ENCODE measurements around the gene DHRS4. TPM values are rescaled to one million over a fixed set of nuclear protein-coding genes. Genes with fewer than 3 reads are reported as not detected.
"Not testable (repeated sequence)": the region's sequence is repeated elsewhere in the genome, so short reads cannot be mapped to it uniquely, and the experiment has no call there.

Gene DHRS4
- total RNA-seq, 3 donors from 2014 or later = 35.0 to 41.7 (median 36.8) TPM

GRCh38 chr14:23974041-23974440 is 20.5 kb downstream of the DHRS4 start:
- not testable (repeated sequence) for H3K4me1 ChIP-seq (ENCODE audit: low read depth); H3K9me3 ChIP-seq; H3K4me3 ChIP-seq; H3K36me3 ChIP-seq (ENCODE audit: low read depth); DNase-seq; ATAC-seq
- intact Hi-C loops (cut with DNase I, micrococcal nuclease) = loop anchor here in 1 of 2 donors (5.0 kb wide), 1 partner anchor 43 kb away; no protein-coding TSS in a partner anchor

GRCh38 chr14:23977208-23977607 is 23.6 kb downstream of the DHRS4 start:
- H3K4me3 ChIP-seq; intact Hi-C loops (cut with DNase I, micrococcal nuclease); DNase-seq; H3K9me3 ChIP-seq; H3K4me1 ChIP-seq (ENCODE audit: low read depth); H3K36me3 ChIP-seq (ENCODE audit: low read depth): not testable (repeated sequence)
- ATAC-seq = peak; percentile 89

- intact Hi-C loops (cut with DNase I, micrococcal nuclease); H3K4me3 ChIP-seq: not testable (repeated sequence)
- DNase-seq = peak; percentile 37 to 57 (median 47)
Observed at GRCh38 chr14:23981951-23982813, 28.6 kb downstream of the DHRS4 start.

GRCh38 chr14:23984891-23985602 is 31.5 kb downstream of the DHRS4 start:
- ATAC-seq (no peak), DNase-seq (no peak)
- Histone ChIP-seq H3K4me3 (no peak overlapping the region), H3K4me1 (ENCODE audit: low read depth) (peaks cover 49% of the 10 kb centered on the region), H3K36me3 (ENCODE audit: low read depth) (no peaks in the 10 kb centered on the region), H3K9me3 (no peaks in the 10 kb centered on the region)
- TF ChIP-seq CTCF (IDR thresholded peaks at IDR 0.05) = no peak
- intact Hi-C loops (cut with DNase I, micrococcal nuclease) = no loop called here

More at GRCh38 chr14:23981951-23982813, 28.6 kb downstream of the DHRS4 start:
- not testable (repeated sequence) for ATAC-seq; H3K36me3 ChIP-seq (ENCODE audit: low read depth); H3K9me3 ChIP-seq
- peaks cover 32% of the 10 kb centered on the region for H3K4me1 ChIP-seq (ENCODE audit: low read depth)

- intact Hi-C loops (cut with DNase I, micrococcal nuclease); H3K4me3 ChIP-seq; H3K9me3 ChIP-seq; H3K36me3 ChIP-seq (ENCODE audit: low read depth): not testable (repeated sequence)
- ATAC-seq (peak; percentile 15), DNase-seq (peak in 2 of 3 donors; percentile 42 to 43)
- H3K4me1 ChIP-seq (ENCODE audit: low read depth) = peaks cover 40% of the 10 kb centered on the region
Observed at GRCh38 chr14:23988223-23988606, 34.6 kb downstream of the DHRS4 start.

- peak; percentile 93 for ATAC-seq
- H3K4me3 ChIP-seq; H3K36me3 ChIP-seq (ENCODE audit: low read depth); intact Hi-C loops (cut with DNase I, micrococcal nuclease); H3K9me3 ChIP-seq: not testable (repeated sequence)
- peaks cover 40% of the 10 kb centered on the region for H3K4me1 ChIP-seq (ENCODE audit: low read depth)
- DNase-seq = peak; percentile 91 to 96 (median 93)
Observed at GRCh38 chr14:23988607-23989363, 35.2 kb downstream of the DHRS4 start, which contains the start of gene DHRS4L2. Gene DHRS4L2 (plus strand): TSS chr14:23988929. CDS start chr14:23988948, 19 bp downstream.

- H3K36me3 ChIP-seq (ENCODE audit: low read depth); intact Hi-C loops (cut with DNase I, micrococcal nuclease); H3K4me3 ChIP-seq; H3K9me3 ChIP-seq: not testable (repeated sequence)
- ATAC-seq (peak; percentile 78), DNase-seq (peak; percentile 90 to 93 (median 92))
- peaks cover 33% of the 10 kb centered on the region for H3K4me1 ChIP-seq (ENCODE audit: low read depth)
Observed at GRCh38 chr14:23989734-23990445, 36.3 kb downstream of the DHRS4 start.

GRCh38 chr14:23990961-23991360 is 37.4 kb downstream of the DHRS4 start:
- intact Hi-C loops (cut with DNase I, micrococcal nuclease); H3K36me3 ChIP-seq (ENCODE audit: low read depth); ATAC-seq; H3K9me3 ChIP-seq; H3K4me3 ChIP-seq; DNase-seq: not testable (repeated sequence)
- peaks cover 25% of the 10 kb centered on the region for H3K4me1 ChIP-seq (ENCODE audit: low read depth)

- intact Hi-C loops (cut with DNase I, micrococcal nuclease); H3K4me3 ChIP-seq; DNase-seq; H3K9me3 ChIP-seq; ATAC-seq; H3K36me3 ChIP-seq (ENCODE audit: low read depth): not testable (repeated sequence)
- peaks cover 12% of the 10 kb centered on the region for H3K4me1 ChIP-seq (ENCODE audit: low read depth)
Observed at GRCh38 chr14:23993042-23993441, 39.5 kb downstream of the DHRS4 start.

- ATAC-seq; H3K4me1 ChIP-seq (ENCODE audit: low read depth); H3K36me3 ChIP-seq (ENCODE audit: low read depth); H3K4me3 ChIP-seq; intact Hi-C loops (cut with DNase I, micrococcal nuclease); H3K9me3 ChIP-seq; DNase-seq: not testable (repeated sequence)
Observed at GRCh38 chr14:23996009-23996408, 42.4 kb downstream of the DHRS4 start.

- DNase-seq; H3K36me3 ChIP-seq (ENCODE audit: low read depth); H3K9me3 ChIP-seq; ATAC-seq; intact Hi-C loops (cut with DNase I, micrococcal nuclease); H3K4me3 ChIP-seq; H3K4me1 ChIP-seq (ENCODE audit: low read depth): not testable (repeated sequence)
Observed at GRCh38 chr14:23996825-23997224, 43.3 kb downstream of the DHRS4 start.

GRCh38 chr14:23999640-24000039 is 46.1 kb downstream of the DHRS4 start:
- H3K9me3 ChIP-seq; DNase-seq; ATAC-seq; H3K4me1 ChIP-seq (ENCODE audit: low read depth); H3K4me3 ChIP-seq; intact Hi-C loops (cut with DNase I, micrococcal nuclease); H3K36me3 ChIP-seq (ENCODE audit: low read depth): not testable (repeated sequence)

All from mucosa of descending colon (tissue), 3 donors.